ENCODE results near the gene TMPRSS9.
"Not testable (repeated sequence)": the region's sequence is repeated elsewhere in the genome, so short reads cannot be mapped to it uniquely, and the experiment has no call there.

TMPRSS9 gene

GRCh38 chr19:2416321-2417097, 56.4 kb downstream of the TMPRSS9 start:
- no peak for DNase-seq

- DNase-seq = not testable (repeated sequence)
These were observed 57.4 kb downstream of the TMPRSS9 start for GRCh38 chr19:2417436-2417835.

- no peak for DNase-seq
These were observed 57.9 kb downstream of the TMPRSS9 start for GRCh38 chr19:2417881-2418406.

GRCh38 chr19:2419754-2420153, 59.7 kb downstream of the TMPRSS9 start:
- DNase-seq = no peak

- no peak for DNase-seq
These were observed 60.4 kb downstream of the TMPRSS9 start for GRCh38 chr19:2420490-2420889.

GRCh38 chr19:2421581-2422306, 61.7 kb downstream of the TMPRSS9 start:
- DNase-seq = no peak

- no peak for DNase-seq
These were observed 63.2 kb downstream of the TMPRSS9 start for GRCh38 chr19:2423071-2423914.

- DNase-seq = no peak
These were observed 64.0 kb downstream of the TMPRSS9 start for GRCh38 chr19:2423915-2424685.

- peak in 17 of 56 donors; percentile 5 to 47 (median 21) for DNase-seq
These were observed 64.9 kb downstream of the TMPRSS9 start for GRCh38 chr19:2424686-2425621.

GRCh38 chr19:2425622-2426581, 65.8 kb downstream of the TMPRSS9 start:
- no peak for DNase-seq

- peak in 8 of 56 donors; percentile 34 to 58 (median 50) for DNase-seq
These were observed 66.8 kb downstream of the TMPRSS9 start for GRCh38 chr19:2426611-2427428.

GRCh38 chr19:2427429-2428320, 67.6 kb downstream of the TMPRSS9 start, which contains the start of gene TIMM13:
TSS of gene TIMM13 (minus strand) at chr19:2427586. CDS start at chr19:2427533, 53 bp downstream.
- peak; percentile 72 to 100 (median 94) for DNase-seq

- peak in 18 of 56 donors; percentile 4 to 52 (median 24) for DNase-seq
These were observed 68.2 kb downstream of the TMPRSS9 start for GRCh38 chr19:2428321-2428690.

GRCh38 chr19:2428756-2429711, 69.0 kb downstream of the TMPRSS9 start:
- DNase-seq = no peak

Measured in amygdala (tissue), 56 donors.